Pons (tissue), 1 donor: ENCODE data around the gene OSBPL5.

ENCODE experiments used
- DNase-seq: peaks from one replicate; pipeline ENCODE4 v3.0.0-alpha.2; 2016; ENCODE audit warnings: low spot score

Gene OSBPL5

DNA sequence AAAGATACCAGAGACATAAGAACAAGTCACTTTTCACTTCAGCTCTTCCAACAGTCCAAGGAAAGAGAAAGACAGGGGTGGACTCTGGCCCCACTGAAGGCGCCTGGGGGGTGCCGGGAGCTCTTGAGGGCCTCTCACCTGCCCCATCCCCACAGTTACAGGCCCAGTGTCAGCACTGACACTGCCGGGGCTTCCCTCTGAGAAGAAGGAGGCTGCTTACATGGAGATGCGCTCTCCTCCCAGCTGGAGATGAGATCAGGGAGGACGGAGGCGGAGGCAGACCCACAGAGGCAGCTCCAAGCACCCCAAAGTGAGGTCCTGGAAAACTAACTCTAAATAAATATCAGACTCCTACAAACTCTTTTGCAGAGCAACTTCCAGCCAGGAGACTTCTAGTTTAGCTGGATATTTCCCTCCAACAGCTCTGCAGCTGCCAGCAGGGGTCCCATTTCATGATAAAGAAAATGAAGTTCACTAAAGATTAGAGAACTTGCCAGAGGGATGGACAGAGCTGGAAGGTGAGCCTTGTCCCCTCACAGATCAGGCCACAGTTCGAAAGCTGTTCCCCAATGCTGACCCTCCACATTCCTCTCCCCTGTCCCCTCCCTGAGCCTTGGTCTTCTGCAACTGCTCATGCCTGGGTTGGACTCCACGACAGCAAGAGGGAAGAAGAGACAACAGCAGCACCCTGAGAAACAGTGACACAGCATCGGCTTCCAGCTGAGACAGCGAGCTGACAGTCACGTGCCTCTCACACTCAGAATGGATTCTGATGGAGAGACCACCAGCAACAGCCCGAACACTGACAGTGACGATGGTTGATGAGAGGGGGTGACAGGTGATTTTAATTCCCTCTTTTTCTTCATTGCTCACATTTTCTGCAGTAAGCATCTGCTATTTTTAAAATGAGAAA lies 113.7 kb downstream of the OSBPL5 start:
- no peak for DNase-seq

- DNase-seq: no peak
These were observed 114.5 kb downstream of the OSBPL5 start for GRCh38 chr11:3050386-3051195.

DNA sequence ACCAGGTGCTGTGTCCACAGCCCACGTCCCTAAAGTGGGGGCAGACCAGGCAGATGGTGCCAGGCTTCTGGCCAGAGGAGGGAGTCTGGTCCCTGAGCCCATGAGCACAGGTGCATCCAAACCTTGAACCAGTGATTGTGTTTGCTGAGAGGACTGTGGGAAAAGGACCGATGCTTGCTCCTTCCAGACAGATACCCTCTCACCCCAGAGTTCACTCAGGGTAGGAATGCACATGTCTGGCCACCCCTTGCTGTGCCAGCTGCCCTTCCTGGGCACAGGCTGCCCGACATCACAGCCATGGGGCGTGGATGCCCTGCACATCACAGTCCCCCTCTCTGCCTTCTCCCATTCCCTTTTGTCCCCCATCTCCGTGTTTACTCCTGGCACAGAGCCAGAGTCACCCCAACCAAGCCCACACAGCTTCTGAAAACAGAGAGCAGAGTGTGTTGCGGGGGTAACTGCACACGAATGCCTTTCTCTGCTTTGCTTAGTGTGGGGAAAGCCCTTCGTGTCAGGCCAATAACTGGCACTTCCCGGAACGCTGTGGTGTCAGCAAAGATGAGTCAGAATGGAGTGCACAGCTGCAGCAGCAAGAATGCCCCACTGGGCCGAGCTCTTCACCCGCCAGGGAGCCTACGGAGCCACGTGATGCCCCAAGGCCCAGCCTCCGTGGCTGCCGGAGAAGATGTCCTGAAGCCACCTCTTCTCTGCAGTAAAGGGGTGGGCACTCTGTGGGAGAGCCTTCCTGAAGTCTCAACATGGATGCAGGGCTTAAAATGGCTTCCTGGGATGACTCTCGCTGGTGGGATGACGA lies 115.5 kb downstream of the OSBPL5 start:
- DNase-seq: peak; percentile 94

DNA sequence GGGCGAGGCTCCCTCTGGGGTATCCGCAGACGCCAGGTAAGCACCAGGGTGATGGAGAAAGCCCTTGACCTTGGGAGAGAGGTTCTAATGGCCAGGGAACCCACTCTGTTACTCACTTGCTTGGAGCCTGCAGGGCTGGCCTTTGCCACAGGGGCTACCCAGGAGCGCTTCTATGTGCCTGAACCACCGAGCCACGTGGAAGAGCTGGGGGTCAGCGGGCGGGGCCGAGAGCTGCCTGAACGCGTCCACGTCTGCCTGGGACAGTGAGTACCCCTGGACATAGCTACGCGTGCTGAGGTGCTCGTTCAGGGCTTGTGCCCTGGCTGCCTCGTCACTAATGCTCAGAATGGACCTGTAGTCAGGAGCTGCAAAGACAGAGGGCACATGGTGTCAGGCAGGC lies 117.5 kb downstream of the OSBPL5 start:
- no peak for DNase-seq

DNA sequence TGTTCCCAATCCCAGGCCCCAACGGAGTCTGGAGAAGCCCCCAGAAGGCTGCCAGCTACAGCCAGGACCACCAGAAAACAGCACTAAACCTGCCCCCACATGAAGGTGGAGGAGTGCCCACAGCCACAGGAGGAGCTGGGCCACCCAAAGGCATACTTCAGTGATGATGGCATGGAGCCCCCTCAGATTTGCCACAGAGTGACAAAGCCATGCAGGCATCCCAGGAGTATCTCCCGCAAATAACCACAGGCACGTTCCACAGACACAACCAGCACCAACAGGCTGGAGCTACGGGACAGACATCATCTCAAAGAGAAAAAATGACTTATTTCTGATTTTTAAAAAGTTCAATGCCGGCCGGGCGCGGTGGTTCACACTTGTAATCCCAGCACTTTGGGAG lies 118.5 kb downstream of the OSBPL5 start:
- DNase-seq: no peak

- DNase-seq: no peak
These were observed 118.9 kb downstream of the OSBPL5 start for GRCh38 chr11:3046190-3046589.

- DNase-seq: no peak
These were observed 120.2 kb downstream of the OSBPL5 start for GRCh38 chr11:3044915-3045314.

GRCh38 chr11:3044004-3044403 lies 121.1 kb downstream of the OSBPL5 start:
- DNase-seq: no peak

- no peak for DNase-seq
These were observed 121.7 kb downstream of the OSBPL5 start for GRCh38 chr11:3043315-3043871.

GRCh38 chr11:3042496-3043314 lies 122.4 kb downstream of the OSBPL5 start:
- no peak for DNase-seq

DNA sequence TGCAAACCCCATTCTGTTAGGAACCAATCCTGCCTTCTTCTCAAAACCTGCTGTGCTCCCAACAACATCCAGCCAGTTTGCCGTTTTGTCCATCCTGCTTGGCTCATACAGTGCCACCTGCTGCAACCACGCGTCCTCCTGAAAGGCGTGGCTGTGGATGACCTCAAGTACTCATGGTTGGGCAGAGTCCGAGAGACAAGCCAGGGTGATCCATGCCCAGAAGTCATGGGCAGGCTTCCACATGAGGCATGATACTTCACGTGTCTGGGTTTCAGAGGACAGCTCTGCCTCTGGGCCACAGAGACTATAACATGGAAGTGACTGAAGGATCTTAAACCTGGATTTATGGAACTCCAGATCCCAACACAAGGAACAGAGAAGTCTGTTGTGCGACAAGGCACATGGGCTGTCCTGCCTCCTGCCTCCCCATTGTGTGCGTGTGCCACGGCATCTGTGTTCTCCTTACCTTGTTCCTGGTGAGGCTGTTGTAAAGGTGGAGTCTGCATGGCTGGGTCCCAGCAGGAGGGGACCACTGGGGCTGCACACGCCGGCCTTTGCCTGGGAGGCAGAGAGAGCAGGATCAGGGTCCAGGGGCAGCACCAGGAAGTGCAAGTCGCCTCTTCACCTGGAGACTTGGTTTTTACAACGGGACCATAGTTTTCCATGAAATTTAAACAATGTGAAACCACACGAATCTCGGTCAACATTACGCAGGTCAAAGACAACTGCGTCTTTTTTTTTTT lies 123.2 kb downstream of the OSBPL5 start:
- DNase-seq: no peak

DNA sequence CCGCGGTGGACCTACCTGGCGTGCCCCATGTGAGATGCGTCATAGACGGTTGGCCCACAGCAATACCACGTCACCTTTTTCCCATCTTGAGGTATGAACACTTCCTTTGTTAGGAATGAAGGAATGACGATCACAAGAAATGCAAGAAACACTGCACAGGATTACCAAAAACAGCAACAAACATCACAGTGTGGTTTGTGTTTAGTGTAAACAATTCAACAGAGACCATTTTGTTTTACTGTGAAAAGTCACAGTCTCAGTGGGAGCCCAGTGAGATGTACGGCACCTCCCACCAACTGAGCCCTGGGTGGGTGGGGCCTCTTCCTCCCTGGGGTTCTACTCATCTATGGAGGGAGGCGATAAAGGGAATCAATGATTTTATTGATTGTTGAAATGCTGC lies 124.2 kb downstream of the OSBPL5 start:
- no peak for DNase-seq

- DNase-seq: no peak
These were observed 127.2 kb downstream of the OSBPL5 start for GRCh38 chr11:3037945-3038271.
